Epithelial cell of esophagus (primary cell): Measurements from ENCODE around the gene RUNX1.

Experiments used
- DNase-seq: peaks from one replicate; pipeline ENCODE4 v3.0.0; 2010; ENCODE audit warnings: low read depth
- H3K4me3 ChIP-seq: 2 replicates; pipeline ENCODE4 v1.5.1; 2011; ENCODE audit warnings: mild to moderate bottlenecking, low read length, control low read depth
- CTCF ChIP-seq: IDR thresholded peaks from 2 replicates; pipeline ENCODE4 v1.5.1; 2011; ENCODE audit warnings: low read depth, mild to moderate bottlenecking, low read length, control low read depth, inconsistent platforms; ENCODE audit not compliant: insufficient read depth; ENCODE audit errors: missing control alignments

Gene RUNX1

GRCh38 chr21:35034203-35034926, 14.7 kb downstream of the RUNX1 start:
- no peak for TF ChIP-seq CTCF

DNA sequence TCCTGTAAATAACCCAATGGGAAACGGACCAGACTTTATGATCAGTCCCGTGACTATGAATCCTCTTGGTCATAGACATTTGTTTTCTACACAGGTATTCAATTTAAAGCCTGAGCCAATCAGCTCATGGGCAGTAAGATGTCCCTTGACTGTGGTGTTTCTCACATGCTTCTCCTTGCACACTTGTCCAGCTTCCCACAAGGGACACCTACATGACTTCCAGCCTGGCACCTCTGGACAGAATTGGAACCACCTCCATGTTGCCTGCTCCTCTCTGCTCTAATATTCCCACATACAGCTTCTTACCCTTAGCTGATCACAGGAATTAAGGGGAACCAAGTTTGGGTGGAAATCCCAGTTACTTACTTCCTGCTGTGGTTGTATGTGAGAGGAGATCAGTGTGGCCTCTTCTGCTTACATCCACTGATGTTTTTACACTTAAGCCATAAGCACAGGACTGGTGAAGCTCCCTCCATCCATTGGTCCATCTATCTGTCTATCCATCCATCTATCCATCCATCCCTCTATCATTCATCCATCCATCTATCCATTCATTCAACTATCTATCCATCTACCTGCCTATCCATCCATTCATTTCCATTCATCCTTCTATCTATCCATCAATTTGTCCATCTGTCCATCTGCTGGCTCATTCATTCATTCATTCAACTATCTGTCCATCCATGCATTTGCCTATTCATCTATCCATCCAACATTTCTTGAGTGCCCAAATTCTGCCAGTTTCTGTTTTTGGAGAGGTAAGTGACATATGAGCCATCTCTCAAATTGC, 16.4 kb downstream of the RUNX1 start:
- no peak for DNase-seq
- no peak for TF ChIP-seq CTCF
- H3K4me3 ChIP-seq = no peak overlapping the region

More at GRCh38 chr21:35034203-35034926, 14.7 kb downstream of the RUNX1 start:
- H3K4me3 ChIP-seq = no peak overlapping the region
- no peak for DNase-seq

GRCh38 chr21:35028451-35028978, 20.6 kb downstream of the RUNX1 start:
- TF ChIP-seq CTCF = no peak
- no peak for DNase-seq
- no peak overlapping the region for H3K4me3 ChIP-seq

GRCh38 chr21:35027563-35028450, 21.3 kb downstream of the RUNX1 start:
- no peak overlapping the region for H3K4me3 ChIP-seq
- no peak for DNase-seq

GRCh38 chr21:35026617-35027562, 22.2 kb downstream of the RUNX1 start:
- no peak overlapping the region for H3K4me3 ChIP-seq
- DNase-seq = peak; percentile 15
- no peak for TF ChIP-seq CTCF

More at GRCh38 chr21:35027563-35028450, 21.3 kb downstream of the RUNX1 start:
- no peak for TF ChIP-seq CTCF

- H3K4me3 ChIP-seq = no peak overlapping the region
- no peak for DNase-seq
- no peak for TF ChIP-seq CTCF
Observed at GRCh38 chr21:35026153-35026500, 23.0 kb downstream of the RUNX1 start.
